Activated naive CD8-positive, alpha-beta T cell treated with anti-CD3 and anti-CD28 coated beads, Interleukin-2, amount 50 U/mL, for 16 hours (primary cell): ENCODE measurements around the gene ENPP7.

Experiments
- DNase-seq: peaks from one replicate; pipeline ENCODE4 v3.0.0-alpha.2; 2020; ENCODE audit warnings: low read depth, low spot score

Gene ENPP7

DNA sequence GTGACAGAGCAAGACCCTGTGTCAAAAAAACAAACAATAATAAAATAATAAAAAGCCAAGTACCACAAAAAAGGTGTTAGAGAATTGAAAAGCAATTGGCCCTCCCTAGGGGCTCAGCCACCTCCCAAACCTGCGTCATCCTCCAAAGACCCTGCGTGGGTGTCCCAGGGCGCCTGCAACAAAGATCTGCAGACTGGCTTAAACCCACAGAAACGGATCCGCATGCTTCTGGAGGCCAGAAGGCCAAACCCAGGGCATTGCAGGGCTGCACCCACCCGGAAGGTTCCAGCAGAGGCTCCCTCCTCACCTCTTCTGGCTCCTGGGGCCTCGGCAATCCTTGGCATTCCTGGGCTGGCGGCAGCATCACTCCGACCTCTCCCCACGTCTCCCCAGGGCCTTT lies 1.5 kb downstream of the ENPP7 start:
- DNase-seq, result no peak

DNA sequence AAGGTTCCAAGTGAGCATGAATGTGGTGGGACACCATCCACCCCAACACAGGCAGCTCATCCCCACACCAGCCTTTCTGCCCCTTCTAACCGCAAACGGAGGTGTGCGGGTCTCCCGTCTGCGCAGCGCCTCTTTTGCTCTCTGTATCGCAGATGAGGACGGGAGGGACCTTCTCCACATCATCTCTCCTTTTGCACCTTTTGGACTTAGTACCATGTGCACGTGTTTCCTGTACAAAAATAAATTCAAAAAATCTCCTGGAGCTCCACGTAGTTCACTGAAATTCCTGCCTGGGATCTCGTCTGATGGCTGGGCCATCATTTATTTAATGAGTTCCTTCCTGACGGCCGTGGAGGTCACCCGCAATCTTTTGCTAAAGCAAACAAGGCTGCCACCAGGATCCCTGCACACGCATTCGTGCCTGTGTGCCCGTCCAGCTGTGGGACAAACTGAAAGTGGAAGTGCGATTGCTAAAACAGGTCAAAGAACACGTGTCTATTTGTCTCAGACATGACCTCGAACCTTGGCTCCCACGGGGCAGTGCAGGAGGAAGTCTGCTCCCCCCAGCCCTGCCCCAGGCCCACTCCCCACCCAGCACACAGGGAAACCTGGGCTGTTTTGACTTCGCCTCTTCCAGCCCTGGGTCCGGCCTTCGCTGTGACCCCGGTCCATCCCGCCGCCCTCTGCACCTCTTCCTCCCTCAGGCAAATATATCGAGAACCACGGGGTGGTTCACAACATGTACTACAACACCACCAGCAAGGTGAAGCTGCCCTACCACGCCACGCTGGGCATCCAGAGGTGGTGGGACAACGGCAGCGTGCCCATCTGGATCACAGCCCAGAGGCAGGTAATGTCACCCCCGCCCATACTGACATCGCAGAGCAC lies 2.3 kb downstream of the ENPP7 start:
- no peak for DNase-seq

DNA sequence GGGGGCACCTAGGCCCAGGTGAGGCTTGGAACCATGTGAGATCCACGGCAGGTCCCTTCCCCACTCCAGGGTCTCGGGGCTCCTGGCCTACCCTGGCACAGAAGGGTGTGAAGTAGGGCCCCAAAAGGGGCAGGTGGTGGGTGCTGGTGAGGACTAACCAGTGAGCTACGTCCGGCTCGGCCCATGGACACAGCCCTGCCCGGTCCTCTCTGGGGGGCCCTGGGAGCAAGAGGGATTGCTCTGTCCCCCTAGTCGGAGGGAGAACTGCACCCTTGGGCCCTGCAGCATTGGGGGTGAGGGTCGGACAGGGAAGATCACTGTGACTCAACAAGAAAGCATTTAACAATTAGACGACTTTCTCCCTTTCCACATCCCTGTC lies 2.9 kb downstream of the ENPP7 start:
- no peak for DNase-seq

DNA sequence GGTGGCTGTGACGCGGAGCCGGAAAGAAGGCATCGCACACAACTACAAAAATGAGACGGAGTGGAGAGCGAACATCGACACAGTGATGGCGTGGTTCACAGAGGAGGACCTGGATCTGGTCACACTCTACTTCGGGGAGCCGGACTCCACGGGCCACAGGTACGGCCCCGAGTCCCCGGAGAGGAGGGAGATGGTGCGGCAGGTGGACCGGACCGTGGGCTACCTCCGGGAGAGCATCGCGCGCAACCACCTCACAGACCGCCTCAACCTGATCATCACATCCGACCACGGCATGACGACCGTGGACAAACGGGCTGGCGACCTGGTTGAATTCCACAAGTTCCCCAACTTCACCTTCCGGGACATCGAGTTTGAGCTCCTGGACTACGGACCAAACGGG lies 4.4 kb downstream of the ENPP7 start:
- DNase-seq, result no peak

DNA sequence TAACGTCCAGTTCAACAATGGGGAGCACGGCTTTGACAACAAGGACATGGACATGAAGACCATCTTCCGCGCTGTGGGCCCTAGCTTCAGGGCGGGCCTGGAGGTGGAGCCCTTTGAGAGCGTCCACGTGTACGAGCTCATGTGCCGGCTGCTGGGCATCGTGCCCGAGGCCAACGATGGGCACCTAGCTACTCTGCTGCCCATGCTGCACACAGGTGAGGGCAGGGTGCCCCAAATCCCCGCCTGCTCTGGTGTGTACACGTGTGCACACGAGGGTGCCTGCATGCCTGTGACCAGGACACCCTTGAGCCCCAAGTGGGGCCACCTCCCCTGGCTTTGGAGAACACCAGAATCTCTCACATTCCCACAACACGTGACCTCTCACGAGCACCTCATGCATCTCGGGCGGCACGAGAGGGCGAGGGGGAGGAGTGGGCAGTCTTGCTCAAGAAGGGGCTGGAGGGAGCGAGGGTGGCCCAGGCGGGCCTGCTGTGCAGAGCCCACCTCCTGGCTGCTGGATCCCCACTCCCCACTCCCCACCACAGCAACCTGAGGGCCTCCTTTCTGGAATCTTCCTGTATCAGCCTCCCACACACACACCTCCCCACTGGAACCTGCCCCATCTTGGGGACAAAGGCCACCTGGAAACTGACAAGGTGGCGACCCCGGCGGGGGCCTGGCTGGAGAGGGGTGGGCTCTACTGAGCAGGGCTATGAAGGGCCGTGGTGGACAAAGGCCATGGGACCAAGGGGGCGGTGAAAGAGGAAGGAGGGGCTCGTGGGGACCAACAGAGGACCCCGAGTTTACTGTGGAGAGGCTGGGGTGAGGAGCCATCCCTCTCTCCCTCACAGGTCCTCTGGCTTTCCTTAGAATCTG lies 6.5 kb downstream of the ENPP7 start:
- no peak for DNase-seq

DNA sequence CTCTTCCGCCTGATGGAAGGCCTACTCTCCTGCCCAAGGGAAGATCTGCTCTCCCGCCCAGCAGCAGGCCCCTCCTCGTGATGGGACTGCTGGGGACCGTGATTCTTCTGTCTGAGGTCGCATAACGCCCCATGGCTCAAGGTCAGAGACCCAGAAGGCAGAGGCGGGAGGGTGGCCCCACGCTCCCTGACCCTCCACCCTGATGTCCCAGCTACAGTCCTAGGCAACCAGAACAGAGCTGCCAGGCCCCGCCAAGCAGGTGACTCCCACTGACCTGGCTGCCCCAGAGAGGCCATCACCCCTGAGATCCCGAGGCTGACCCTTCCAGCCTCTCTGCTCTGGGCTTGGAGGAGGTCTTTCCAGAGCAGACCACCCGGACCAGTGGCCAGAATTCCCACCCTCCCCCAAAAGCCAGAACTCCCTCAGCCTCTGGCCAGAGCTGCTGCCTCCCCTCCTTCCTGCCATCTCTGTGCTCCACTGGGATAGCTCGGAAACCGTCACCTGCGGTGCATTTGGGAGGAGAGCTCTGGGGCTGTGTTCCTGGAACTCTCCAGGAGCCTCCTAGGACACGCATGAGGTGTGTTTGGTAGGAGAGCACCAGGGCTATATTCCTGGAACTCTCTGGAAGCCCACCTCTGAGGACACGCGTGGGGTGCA lies 7.3 kb downstream of the ENPP7 start:
- DNase-seq, result no peak

DNA sequence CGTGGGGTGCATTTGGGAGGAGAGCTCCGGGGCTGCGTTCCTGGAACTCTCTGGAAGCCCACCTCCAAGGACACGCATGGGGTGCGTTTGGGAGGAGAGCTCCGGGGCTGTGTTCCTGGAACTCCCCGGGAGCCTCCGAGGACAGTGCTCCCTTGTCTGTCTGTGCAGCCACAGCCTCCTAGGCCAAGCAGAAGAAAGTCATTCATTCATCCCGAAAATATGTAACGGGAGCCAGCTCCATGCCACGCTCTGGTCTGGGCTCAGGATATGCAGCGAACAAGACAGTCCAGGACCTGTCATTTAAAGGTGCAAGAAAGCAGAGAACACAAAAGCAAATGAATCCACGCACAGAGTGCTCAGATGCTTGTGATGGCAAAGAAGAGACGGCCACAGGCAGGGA lies 7.9 kb downstream of the ENPP7 start:
- DNase-seq, result no peak

DNA sequence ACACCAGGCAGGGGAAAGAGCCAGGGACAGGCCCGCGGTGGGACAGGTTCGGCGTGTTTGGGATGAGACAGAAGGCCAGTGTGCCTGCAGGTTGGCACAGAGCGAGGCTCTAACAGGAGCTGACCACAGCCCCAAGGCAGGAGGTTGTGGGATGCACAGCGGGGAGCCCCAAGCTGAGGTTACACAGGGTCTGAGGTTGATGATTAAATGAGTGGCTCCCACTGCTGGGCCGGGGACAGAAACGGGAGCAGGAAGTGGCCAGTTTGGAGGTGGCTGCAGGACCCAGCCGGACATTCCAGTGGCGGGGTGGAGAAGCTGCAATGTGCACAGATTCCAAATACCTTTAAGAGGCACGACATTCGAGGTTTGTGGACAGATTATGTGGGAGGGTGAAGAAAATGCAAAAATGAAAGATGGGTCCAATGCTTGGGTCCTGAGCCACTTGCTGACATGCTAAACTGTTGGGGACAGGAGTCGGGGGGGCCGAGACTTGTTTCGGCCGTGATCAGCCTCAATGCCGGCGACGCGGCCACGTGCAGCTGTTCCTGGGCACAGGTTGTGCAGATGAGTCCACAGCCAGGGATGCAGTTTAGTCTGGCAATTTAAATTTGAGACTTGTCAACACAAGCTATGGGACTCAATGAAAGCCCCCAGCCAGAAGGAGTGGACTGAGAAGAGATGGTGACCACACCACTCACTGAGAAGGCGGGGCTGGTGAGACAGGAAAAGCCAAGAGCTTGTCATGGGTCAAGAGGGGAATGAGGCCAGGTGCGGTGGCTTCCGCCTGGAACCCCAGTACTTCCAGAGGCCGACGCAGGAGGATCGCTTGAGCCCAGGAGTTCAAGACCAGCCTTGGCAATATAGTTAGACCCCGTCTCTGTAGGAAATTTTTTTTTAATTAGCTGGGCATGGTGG lies 8.7 kb downstream of the ENPP7 start:
- DNase-seq, result no peak

DNA sequence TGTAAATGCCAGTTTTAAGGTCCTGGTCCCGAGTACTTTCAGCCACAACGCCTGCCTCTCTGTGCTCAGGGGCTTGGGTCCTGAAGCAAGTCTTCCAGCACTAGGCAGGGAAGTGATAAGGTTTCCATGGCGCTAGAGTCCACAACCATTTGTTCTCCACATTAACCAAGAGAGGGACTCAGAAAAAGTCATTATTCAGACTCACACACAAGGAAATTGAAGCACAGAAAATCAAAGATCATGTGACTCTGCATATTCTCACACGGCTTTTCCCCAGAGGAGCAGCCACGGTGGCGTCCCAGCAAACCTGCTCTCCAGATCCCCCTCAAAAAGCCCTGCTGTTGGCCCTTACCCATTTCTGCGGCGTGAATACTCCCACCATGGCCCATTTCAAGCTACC lies 9.7 kb downstream of the ENPP7 start:
- DNase-seq, result no peak

DNA sequence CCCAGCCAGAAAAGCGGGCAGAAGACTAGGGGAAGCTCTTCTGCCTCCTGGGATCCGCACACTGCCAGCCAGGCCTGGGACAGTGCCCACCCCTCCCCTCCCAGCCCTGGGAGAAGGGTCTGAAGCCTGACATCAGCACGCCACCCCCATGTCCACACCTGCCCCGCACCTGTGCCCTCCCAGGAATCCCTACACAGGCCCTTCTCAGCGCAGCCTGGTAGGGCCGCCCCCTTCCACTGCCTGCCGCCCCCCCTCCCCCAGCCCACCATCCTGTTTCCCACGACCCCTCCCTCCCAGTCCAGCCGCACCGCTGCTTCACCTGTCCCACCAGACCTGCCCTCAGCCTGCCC lies 10.6 kb downstream of the ENPP7 start:
- DNase-seq, result no peak

DNA sequence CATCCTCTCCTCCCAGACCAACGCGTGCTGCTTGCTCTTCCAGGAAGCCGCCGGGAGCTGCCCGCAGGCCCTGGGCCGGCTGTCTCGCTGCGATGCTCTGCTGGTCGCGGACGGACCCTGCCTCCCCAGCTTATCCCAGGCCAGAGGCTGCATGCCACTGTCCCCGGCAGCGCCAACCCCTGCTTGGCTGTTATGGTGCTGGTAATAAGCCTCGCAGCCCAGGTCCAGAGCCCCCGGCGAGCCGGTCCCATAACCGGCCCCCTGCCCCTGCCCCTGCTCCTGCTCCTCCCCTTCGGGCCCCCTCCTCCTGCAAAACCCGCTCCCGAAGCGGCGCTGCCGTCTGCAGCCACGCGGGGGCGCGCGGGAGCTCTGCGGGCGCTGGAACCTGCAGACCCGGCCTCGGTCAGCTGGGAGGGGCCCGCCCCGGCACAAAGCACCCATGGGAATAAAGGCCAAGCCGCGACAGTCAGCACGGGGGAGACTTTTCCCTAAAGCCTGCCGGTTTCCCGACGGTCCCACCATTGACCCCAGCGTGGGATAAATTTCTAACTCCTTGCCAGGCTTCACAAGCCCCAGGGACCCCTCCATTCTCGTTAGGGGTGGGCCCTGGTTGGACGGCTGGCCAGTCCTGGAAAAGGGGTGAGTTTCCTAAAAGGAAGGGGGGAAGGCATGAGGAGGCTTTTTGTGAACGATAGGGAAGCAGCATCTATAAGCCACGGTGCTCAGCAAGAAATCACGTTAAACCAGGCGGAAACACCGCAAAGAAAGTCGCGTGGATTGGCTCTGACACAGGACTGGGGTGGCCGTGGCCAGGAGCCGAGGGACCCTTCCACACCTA lies 11.2 kb downstream of the ENPP7 start:
- DNase-seq, result peak; percentile 32

DNA sequence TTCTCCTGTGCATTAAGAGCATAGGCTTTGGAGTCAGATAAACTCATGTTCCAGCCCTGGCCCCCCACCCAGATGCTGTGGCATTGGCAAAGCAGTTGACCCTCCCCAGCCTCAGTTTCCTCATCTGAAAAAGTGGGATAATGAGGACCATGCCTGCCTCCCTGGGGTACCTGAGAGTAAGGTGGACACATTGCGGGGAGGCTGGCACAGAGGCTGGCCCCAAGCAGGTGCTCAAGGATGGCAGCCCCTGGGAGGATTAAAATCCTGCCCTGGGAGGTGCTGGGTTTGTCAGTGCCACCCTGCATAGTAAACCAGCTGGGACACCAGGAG lies 11.8 kb downstream of the ENPP7 start:
- no peak for DNase-seq

DNA sequence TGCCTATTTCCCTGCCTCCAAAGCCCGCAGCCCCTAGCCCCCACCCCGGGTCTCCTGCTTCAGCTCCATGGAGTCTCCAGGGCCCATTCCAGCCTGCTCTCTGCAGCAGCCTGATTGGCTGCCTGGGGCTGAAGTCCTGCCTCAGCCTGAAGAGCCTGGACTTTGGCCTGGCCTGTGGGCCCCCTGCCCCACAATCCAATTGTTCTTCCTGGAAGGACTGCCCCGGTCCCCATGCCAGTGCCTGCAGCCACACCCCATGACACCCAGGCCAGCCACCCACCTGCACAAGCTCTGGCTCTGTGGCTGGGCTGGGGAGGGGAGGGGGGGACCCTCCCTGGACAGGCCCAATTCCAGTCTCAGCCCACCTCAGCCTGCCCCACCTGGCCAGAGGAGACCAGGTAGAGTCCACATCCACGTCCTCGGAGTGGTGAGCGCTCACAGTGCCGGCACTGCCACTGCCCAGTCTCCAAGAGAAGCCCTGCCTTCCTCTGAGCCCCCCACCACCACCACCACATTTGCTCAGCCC lies 12.3 kb downstream of the ENPP7 start:
- DNase-seq, result no peak

DNA sequence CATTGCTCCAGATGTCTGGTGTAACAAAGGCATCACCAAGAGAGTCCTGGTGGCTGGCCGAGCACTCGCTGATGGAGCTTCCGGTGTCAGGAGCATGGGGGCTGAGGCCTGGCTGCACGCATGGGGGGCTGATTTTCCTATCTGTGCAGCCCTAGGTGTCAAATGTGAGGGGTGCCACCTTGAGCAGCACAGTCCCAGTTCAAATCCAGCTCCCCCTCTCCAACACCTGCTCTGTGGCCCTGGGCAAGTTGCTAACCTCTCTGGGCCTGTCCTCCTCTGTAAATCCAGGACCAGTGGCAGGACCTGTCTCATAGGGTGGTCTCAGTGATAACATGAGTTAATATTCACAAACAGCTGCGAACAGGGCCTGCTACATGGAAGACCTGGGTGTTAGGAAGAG lies 12.9 kb downstream of the ENPP7 start:
- no peak for DNase-seq

DNA sequence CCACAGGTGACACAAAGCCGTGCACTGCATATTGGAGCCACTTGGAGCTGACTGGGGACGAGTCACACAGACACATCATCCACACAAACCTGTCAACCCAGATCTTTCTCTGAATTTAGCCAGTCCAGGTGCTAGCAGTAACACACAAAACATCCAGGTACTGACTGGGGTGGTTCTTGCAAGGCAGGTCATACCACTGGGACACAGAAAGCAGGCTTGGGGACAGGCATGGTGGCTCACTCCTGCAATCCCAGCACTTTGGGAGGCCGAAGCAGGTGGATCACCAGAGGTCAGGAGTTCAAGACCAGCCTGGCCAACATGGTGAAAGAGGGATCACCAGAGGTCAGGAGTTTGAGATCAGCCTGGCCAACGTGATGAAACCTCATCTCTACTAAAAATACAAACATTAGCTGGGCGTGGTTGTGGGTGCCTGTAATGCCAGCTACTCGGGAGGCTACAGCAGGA lies 14.9 kb downstream of the ENPP7 start:
- DNase-seq, result no peak

DNA sequence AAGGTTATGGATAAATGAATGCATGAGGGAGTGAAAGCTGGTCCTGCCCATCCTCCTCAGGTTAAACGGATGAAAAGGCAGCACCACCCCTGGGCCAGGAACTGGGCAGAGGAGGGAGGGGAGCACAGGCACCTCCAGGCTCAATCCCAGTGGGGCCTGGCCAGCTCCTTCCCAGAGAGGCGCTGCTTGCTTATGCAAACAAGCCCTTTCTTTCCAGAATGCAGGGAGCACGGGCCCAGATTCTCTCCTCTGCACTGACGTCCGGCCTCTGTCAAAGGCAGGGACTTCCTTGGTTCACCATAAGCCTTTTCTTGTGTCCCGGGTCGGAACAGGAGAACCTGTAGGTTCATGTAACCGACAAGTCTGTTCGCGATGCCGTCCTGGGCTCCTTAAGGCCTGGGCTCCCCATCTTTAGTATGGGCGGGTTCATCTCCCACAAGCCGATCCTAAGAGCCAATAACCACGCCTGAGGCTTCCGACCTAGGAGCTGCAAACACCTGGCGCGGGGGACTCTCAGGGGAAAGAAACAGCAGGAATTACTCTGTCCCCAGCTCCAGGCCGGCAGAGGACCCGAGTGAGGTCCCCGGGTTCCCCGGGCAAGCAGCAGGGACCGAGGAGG lies 16.3 kb downstream of the ENPP7 start:
- no peak for DNase-seq

DNA sequence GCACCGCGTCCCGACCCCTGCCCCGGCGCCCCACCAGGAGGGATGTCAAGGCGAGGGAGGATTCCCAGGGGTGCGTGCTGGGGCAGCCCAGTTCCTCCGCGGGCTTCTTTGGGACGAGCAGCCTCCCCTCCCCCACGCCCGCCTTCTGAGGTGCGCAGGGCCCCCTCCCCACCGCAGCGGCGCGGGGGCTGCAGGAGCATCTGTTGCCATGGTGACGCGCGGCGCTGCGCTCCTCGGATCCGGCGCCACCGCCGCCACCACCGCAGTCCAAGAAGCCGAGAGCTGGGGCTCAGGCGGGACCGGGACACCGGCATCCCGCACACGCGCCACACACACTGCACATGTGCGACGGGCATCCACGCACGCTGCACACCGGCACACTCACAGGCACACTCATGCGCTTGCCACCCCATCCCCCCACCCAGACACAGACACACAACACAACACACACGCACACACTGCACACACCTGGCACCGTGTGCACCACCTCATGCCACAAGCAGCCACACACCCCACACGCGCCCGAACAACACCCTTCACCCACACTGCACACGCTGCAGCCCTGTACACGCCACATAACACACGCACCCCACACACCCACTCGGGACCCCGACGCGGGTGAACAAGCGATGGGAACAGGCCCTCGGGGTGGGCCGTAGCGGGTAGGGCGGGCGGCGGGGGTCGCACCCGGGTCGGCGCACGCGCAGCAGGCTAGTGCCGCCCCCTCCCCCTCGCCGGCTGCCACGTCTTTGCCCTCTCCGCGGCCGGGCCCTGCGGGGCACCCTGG lies 17.0 kb downstream of the ENPP7 start:
- DNase-seq, result no peak

DNA sequence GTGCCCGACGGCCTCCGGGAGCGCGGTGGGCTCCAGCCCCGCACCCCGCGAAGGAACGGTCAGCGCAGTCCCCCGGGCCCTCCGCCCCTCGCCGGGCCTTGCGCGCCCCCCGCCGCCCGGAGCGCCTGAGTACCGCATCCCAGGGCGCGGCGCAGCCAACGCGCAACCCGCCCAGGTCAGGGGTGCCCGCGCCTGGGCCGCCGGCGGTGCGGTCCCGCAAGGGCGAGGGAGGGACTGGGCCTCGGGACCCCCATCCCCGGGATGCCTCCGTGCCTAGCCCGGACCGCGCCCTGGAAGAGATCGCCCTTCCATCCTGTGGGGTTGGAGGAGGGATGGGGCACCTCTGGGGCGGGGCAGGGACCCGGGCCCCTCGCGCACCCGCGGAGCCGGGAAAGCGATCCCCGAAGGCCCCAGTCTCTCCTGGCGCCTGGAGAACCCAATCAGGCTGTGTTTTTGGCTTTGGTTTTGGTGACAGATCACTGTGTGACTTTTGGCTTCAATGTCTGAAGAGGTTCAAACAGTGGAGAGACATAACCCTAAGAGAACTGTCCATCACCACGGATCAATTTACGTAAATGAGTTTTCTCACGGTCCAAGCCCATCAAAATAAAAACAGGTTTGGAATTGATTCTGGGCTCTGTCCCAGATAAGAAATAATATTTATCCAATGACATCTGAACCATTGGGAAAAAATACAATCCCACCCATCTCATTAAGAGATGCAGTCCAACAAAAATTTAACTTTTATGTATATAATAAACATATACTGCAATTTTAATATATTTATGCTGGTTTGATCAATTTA lies 17.8 kb downstream of the ENPP7 start:
- DNase-seq, result no peak
